ENCODE measurements around the gene TMEM239.
"Not testable (repeated sequence)": the region's sequence is repeated elsewhere in the genome, so short reads cannot be mapped to it uniquely, and the experiment has no call there.

Gene TMEM239

GRCh38 chr20:2799688-2800520 is 16.3 kb upstream of the TMEM239 start:
- DNase-seq (ENCODE audit: low read depth) = no peak

- DNase-seq (ENCODE audit: low read depth) = no peak
These were observed 15.5 kb upstream of the TMEM239 start, which contains the start of gene CPXM1 for GRCh38 chr20:2800521-2801285. TSS of gene CPXM1 (minus strand) at chr20:2800627. CDS start at chr20:2800572, 55 bp downstream.

- no peak for DNase-seq (ENCODE audit: low read depth)
These were observed 14.9 kb upstream of the TMEM239 start for GRCh38 chr20:2801286-2801728.

GRCh38 chr20:2804041-2804828 is 11.9 kb upstream of the TMEM239 start:
- no peak for DNase-seq (ENCODE audit: low read depth)

GRCh38 chr20:2804852-2805688 is 11.1 kb upstream of the TMEM239 start:
- no peak for DNase-seq (ENCODE audit: low read depth)

- DNase-seq (ENCODE audit: low read depth) = no peak
These were observed 10.3 kb upstream of the TMEM239 start for GRCh38 chr20:2805689-2806350.

- no peak for DNase-seq (ENCODE audit: low read depth)
These were observed 9.8 kb upstream of the TMEM239 start for GRCh38 chr20:2806351-2806701.

GRCh38 chr20:2807019-2807418 is 9.1 kb upstream of the TMEM239 start:
- DNase-seq (ENCODE audit: low read depth) = no peak

GRCh38 chr20:2807929-2808328 is 8.2 kb upstream of the TMEM239 start:
- DNase-seq (ENCODE audit: low read depth) = not testable (repeated sequence)

GRCh38 chr20:2809690-2810089 is 6.5 kb upstream of the TMEM239 start:
- no peak for DNase-seq (ENCODE audit: low read depth)

- no peak for DNase-seq (ENCODE audit: low read depth)
These were observed 4.0 kb upstream of the TMEM239 start for GRCh38 chr20:2812189-2812588.

GRCh38 chr20:2814076-2814475 is 2.1 kb upstream of the TMEM239 start:
- no peak for DNase-seq (ENCODE audit: low read depth)

- DNase-seq (ENCODE audit: low read depth) = no peak
These were observed 1.5 kb upstream of the TMEM239 start, which contains the start of gene C20orf141 for GRCh38 chr20:2814587-2815051. TSS of gene C20orf141 (plus strand) at chr20:2814987. CDS start at chr20:2815185, 198 bp downstream.

GRCh38 chr20:2815242-2815900 is 793 bp upstream of the TMEM239 start:
- no peak for DNase-seq (ENCODE audit: low read depth)

- no peak for DNase-seq (ENCODE audit: low read depth)
These were observed 598 bp downstream of the TMEM239 start for GRCh38 chr20:2816583-2817340.

- DNase-seq (ENCODE audit: low read depth) = no peak
These were observed 1.2 kb downstream of the TMEM239 start for GRCh38 chr20:2817341-2817726.

- DNase-seq (ENCODE audit: low read depth) = no peak
These were observed 1.9 kb downstream of the TMEM239 start for GRCh38 chr20:2817891-2818595.

- no peak for DNase-seq (ENCODE audit: low read depth)
These were observed 4.1 kb downstream of the TMEM239 start for GRCh38 chr20:2820084-2820895.
